ENCODE results near the gene BTBD9. TPM values are rescaled to one million over a fixed set of nuclear protein-coding genes. Genes with fewer than 3 reads are reported as not detected.

The BTBD9 gene
- polyA plus RNA-seq, 2 of the 4 experiments (the other 2 are of a cell fraction), result 2.3 to 4.6 TPM

DNA sequence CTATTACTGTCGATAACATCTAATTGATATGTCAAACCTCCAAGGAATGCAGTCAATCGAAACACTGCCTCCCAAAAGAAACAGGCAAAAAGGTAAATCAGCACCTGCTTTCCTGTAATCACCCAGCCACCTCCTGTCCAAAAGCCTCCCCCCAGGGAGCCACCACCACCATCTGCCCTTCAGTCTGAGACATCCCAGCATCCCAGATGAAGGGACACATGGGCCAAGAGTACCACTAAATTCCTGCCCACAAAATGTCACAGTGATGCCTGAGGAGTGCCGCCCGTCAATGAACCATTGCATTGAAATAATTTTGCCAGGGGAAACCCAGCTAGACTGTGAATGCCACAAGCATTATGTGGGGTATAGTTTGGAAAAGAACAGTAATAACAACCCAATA is 418.5 kb downstream of the BTBD9 start:
- Histone ChIP-seq H3K27ac (no peak overlapping the region), H3K4me3 (no peak overlapping the region), H3K4me1 (no peaks in the 10 kb centered on the region), H3K9me3 (no peaks in the 10 kb centered on the region), H3K4me2 (no peak overlapping the region)
- POLR2A ChIA-PET, result no interaction called here
- FAIRE-seq (no peak), DNase-seq (ENCODE audit: low read depth in 1 of 2, low spot score in 1 of 2) (no peak), ATAC-seq (no peak)
- 83% methylated on average over 4 of the region's 4 CpGs for WGBS (ENCODE audit: missing lambda C conversion rate)
- no peak for TF ChIP-seq RARB (CRISPR knock-in tag; IDR thresholded peaks at IDR 0.05)
- no peak for TF ChIP-seq KDM5A (IDR thresholded peaks at IDR 0.05)
- CTCF ChIA-PET, result no interaction called here

DNA sequence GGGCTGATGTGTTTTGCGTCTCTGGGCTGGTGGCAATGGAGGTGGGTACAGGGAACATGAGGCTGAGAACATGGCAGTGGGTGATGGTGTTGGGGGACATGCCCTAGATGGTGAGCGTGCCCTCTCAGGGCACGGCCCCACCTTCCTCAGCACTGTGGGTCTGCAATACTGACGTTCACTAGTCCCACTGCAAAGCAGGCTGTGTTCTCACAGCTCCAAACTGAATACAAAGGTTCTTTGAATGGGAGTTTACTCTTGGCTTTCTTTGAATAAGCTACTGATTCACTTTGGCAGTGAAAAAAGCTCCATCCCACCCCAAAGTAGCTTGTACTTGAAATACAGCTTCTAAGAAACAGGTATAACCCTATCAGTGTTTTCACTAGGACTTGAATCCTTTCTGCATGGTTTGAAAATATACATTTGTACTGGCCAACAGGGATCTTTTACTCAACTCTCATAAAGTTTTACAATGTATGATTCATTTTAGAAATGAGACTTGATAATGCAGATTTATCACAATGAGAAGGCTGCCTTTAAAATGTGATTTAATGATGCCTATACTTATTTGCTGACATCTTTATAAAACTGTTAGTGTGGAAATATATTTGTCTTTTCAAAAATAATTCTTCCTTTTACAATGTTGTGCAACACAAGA is 419.5 kb downstream of the BTBD9 start:
- no peak overlapping the region for H3K4me2 ChIP-seq
- ATAC-seq (no peak), FAIRE-seq (no peak), DNase-seq (ENCODE audit: low read depth in 1 of 2, low spot score in 1 of 2) (no peak)
- no peaks in the 10 kb centered on the region for H3K9me3 ChIP-seq
- H3K27ac ChIP-seq, result no peak overlapping the region
- CTCF ChIA-PET, result no interaction called here
- 89% methylated on average over 4 of the region's 4 CpGs for WGBS (ENCODE audit: missing lambda C conversion rate)
- H3K4me1 ChIP-seq, result no peaks in the 10 kb centered on the region
- TF ChIP-seq HOXB5 (CRISPR knock-in tag; IDR thresholded peaks at IDR 0.05) (no peak), RNF2 (IDR thresholded peaks at IDR 0.05; ENCODE audit: borderline replicate concordance, low read depth) (no peak), CEBPB (IDR thresholded peaks at IDR 0.05) (no peak), HEYL (CRISPR knock-in tag; IDR thresholded peaks at IDR 0.05) (no peak), NPAS2 (CRISPR knock-in tag; IDR thresholded peaks at IDR 0.05; ENCODE audit: borderline replicate concordance) (no peak), ZFP36 (IDR thresholded peaks at IDR 0.05; ENCODE audit: borderline replicate concordance, partially characterized antibody) (no peak), MYC (IDR thresholded peaks at IDR 0.05; ENCODE audit: borderline replicate concordance, low read length) (no peak), RAD21 (conservative IDR thresholded peaks at IDR 0.05 in 1 of 2, IDR thresholded peaks at IDR 0.05 in 1 of 2) (no peak), RARB (CRISPR knock-in tag; IDR thresholded peaks at IDR 0.05) (no peak)
- TF ChIP-seq, protein P1, sequence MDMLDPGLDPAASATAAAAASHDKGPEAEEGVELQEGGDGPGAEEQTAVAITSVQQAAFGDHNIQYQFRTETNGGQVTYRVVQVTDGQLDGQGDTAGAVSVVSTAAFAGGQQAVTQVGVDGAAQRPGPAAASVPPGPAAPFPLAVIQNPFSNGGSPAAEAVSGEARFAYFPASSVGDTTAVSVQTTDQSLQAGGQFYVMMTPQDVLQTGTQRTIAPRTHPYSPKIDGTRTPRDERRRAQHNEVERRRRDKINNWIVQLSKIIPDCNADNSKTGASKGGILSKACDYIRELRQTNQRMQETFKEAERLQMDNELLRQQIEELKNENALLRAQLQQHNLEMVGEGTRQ (IDR thresholded peaks at IDR 0.05), result no peak
- POLR2A ChIA-PET, result no interaction called here
- no peak overlapping the region for H3K4me3 ChIP-seq

DNA sequence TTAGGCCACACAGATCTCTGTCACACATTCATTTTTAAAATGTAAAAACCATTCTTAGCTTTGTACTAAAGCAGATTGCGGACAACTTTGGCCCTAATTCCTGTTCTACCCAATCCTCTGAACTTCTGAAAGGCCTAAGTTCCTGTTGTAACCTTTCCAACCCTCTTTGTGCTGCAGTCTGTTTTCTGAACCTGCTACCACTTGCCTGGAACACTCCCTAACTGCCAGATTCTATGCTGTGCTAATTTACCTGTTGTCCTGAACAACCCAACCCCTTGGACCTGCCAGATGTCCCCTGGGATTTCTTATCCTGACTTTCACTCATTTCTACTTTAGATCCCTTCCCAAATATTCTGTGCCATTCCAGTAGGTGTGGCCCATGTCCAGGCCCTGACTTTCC is 421.5 kb downstream of the BTBD9 start:
- H3K4me1 ChIP-seq, result no peaks in the 10 kb centered on the region
- no peak overlapping the region for H3K4me2 ChIP-seq
- no peak overlapping the region for H3K4me3 ChIP-seq
- H3K9me3 ChIP-seq, result no peaks in the 10 kb centered on the region
- 89% methylated on average over 1 of the region's 1 CpG for WGBS (ENCODE audit: missing lambda C conversion rate)
- ATAC-seq, result no peak
- CTCF ChIA-PET, result no interaction called here
- FAIRE-seq, result no peak
- no peak for DNase-seq (ENCODE audit: low read depth in 1 of 2, low spot score in 1 of 2)
- H3K27ac ChIP-seq, result no peak overlapping the region
- TF ChIP-seq POLR2AphosphoS2 (conservative IDR thresholded peaks at IDR 0.05; ENCODE audit: low read length), result no peak
- no peak for TF ChIP-seq ZNF302 (CRISPR knock-in tag; IDR thresholded peaks at IDR 0.05)
- no peak for TF ChIP-seq CBX8 (IDR thresholded peaks at IDR 0.05)
- no peak for TF ChIP-seq CBX2 (IDR thresholded peaks at IDR 0.05; ENCODE audit: borderline replicate concordance, low read depth)
- POLR2A ChIA-PET, result no interaction called here

DNA sequence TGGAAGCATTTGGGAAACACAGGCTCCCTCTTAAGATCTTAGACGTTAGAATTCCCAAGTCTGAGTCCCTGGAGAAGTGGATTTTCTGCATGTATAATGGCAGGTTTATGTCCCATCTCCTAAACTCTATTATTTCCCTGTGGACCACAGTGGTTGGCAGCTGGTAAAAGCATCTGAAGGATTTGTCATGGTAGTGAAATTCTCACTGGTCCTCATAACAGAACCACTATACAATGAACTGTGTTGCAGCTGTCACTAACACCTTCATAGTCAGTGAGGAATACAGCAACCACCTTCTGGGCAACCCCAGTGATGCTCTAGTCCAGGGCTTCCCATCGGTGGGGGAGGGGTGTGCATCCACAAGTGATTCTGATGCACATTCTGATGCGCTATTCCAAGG is 423.3 kb downstream of the BTBD9 start:
- ChIA-PET POLR2A (no interaction called here), CTCF (interaction anchor here (0.5 kb wide), 1 partner anchor 577 kb away, joined by 3 read pairs; no protein-coding TSS in a partner anchor)
- FAIRE-seq (no peak), DNase-seq (ENCODE audit: low read depth in 1 of 2, low spot score in 1 of 2) (no peak), ATAC-seq (no peak)
- 71% methylated on average over 2 of the region's 3 CpGs for WGBS (ENCODE audit: missing lambda C conversion rate)
- no peaks in the 10 kb centered on the region for H3K9me3 ChIP-seq
- H3K4me1 ChIP-seq, result no peaks in the 10 kb centered on the region; the same call in 2 of the 3 replicates
- TF ChIP-seq ESRRA (IDR thresholded peaks at IDR 0.05; ENCODE audit: borderline replicate concordance, low read length), result no peak
- no peak for TF ChIP-seq HOXA7 (CRISPR knock-in tag; IDR thresholded peaks at IDR 0.05)
- TF ChIP-seq, protein P2, sequence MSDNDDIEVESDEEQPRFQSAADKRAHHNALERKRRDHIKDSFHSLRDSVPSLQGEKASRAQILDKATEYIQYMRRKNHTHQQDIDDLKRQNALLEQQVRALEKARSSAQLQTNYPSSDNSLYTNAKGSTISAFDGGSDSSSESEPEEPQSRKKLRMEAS (IDR thresholded peaks at IDR 0.05), result no peak
- TF ChIP-seq, protein P3, sequence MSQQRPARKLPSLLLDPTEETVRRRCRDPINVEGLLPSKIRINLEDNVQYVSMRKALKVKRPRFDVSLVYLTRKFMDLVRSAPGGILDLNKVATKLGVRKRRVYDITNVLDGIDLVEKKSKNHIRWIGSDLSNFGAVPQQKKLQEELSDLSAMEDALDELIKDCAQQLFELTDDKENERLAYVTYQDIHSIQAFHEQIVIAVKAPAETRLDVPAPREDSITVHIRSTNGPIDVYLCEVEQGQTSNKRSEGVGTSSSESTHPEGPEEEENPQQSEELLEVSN (IDR thresholded peaks at IDR 0.05; ENCODE audit: borderline replicate concordance, low read depth), result no peak
- TF ChIP-seq RNF2 (IDR thresholded peaks at IDR 0.05; ENCODE audit: borderline replicate concordance, low read depth), result no peak
- TF ChIP-seq RARB (CRISPR knock-in tag; IDR thresholded peaks at IDR 0.05), result no peak
- TF ChIP-seq KDM1A (IDR thresholded peaks at IDR 0.05; ENCODE audit: low read depth), result no peak
- TF ChIP-seq BHLHE40 (IDR thresholded peaks at IDR 0.05; ENCODE audit: low read depth, low read length), result no peak
- no peak for TF ChIP-seq TFCP2L1 (CRISPR knock-in tag; IDR thresholded peaks at IDR 0.05)
- no peak for TF ChIP-seq NFE2L2 (conservative IDR thresholded peaks at IDR 0.05; ENCODE audit: low read length)
- TF ChIP-seq CBX8 (IDR thresholded peaks at IDR 0.05), result no peak
- TF ChIP-seq NPAS2 (CRISPR knock-in tag; IDR thresholded peaks at IDR 0.05; ENCODE audit: borderline replicate concordance), result no peak
- no peak overlapping the region for H3K27ac ChIP-seq
- H3K4me2 ChIP-seq, result no peak overlapping the region
- H3K4me3 ChIP-seq, result no peak overlapping the region

All from A549 (cell line).